Parathyroid adenoma (tissue), 2 donors: Measurements from ENCODE around the gene C3orf33.
A peak's percentile ranks its signal among the peaks of the same experiment; 100 is the strongest.
"Not testable (repeated sequence)": the region's sequence is repeated elsewhere in the genome, so short reads cannot be mapped to it uniquely, and the experiment has no call there.

Experiments used
- H2AFZ ChIP-seq: fragments of 300-600 bp; sonication (generic); one replicate; pipeline ENCODE4 v1.7.0; 2017; ENCODE audit warnings: antibody characterized with exemption, mild to moderate bottlenecking
- H3K27ac ChIP-seq: fragments of 300-600 bp; sonication (generic); one replicate; pipeline ENCODE4 v1.7.0; 2017
- H3K27me3 ChIP-seq: fragments of 300-600 bp; sonication (generic); one replicate; pipeline ENCODE4 v1.7.0; 2017; ENCODE audit warnings: low read length; ENCODE audit not compliant: control insufficient read depth, insufficient read depth
- H3K36me3 ChIP-seq: fragments of 300-600 bp; sonication (generic); one replicate; pipeline ENCODE4 v1.7.0; 2017; ENCODE audit warnings: low read length; ENCODE audit not compliant: control insufficient read depth, insufficient read depth
- H3K4me1 ChIP-seq: fragments of 300-600 bp; sonication (generic); one replicate; pipeline ENCODE4 v1.7.0; 2017; ENCODE audit warnings: control low read depth
- H3K4me2 ChIP-seq: fragments of 300-600 bp; sonication (generic); one replicate; pipeline ENCODE4 v1.7.0; 2017; ENCODE audit warnings: low read length
- H3K4me3 ChIP-seq: fragments of 300-600 bp; sonication (generic); one replicate; pipeline ENCODE4 v1.7.0; 2017; ENCODE audit warnings: low read depth, low read length
- H3K79me2 ChIP-seq: fragments of 300-600 bp; sonication (generic); one replicate; pipeline ENCODE4 v1.7.0; 2017; ENCODE audit warnings: control low read depth
- H3K9ac ChIP-seq: fragments of 300-600 bp; sonication (generic); one replicate; pipeline ENCODE4 v1.7.0; 2017; ENCODE audit warnings: mild to moderate bottlenecking
- H3K9me3 ChIP-seq: fragments of 300-600 bp; sonication (generic); one replicate; pipeline ENCODE4 v1.7.0; 2017; ENCODE audit warnings: low read length; ENCODE audit not compliant: control insufficient read depth
- TF ChIP-seq, protein P1 (sequence below): fragments of 300-600 bp; sonication (generic); IDR thresholded peaks from one replicate; pipeline ENCODE4 v1.7.0; 2017; ENCODE audit warnings: antibody characterized with exemption, mild to moderate bottlenecking
- donor health status: primary hyperparathyroidism.

The C3orf33 gene

DNA sequence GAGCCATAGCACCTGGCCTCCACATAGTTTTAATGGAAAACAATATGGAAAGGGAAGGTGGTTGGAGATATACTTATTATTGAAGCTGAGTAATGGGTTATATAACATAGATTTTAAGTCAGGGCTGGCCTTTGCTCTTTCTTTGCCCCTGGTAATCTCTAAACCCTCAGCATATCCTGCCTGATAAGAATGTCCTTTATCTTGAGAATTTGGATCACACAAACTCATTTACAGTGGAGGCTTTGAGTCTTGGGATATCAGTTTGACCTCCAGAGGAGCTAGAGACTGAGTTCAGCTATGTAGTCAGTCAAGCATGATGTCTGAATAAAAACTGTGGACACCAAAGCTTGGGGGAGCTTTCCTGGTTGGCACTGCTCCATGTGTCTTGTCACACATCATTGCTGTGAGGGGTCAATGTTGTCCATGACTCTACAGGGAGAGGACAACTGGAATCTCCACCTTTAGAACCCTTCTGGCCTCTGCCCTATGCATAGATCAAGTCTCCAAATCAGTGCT lies 9.0 kb upstream of the C3orf33 start:
- Histone ChIP-seq H3K27ac (no peak overlapping the region), H3K9me3 (no peaks in the 10 kb centered on the region), H3K4me3 (no peak overlapping the region), H3K36me3 (no peaks in the 10 kb centered on the region), H3K27me3 (no peaks in the 10 kb centered on the region), H3K4me2 (no peak overlapping the region), H3K4me1 (no peaks in the 10 kb centered on the region), H3K9ac (no peak overlapping the region), H3K79me2 (no peaks in the 10 kb centered on the region), H2AFZ (no peak overlapping the region)
- TF ChIP-seq, protein P1, sequence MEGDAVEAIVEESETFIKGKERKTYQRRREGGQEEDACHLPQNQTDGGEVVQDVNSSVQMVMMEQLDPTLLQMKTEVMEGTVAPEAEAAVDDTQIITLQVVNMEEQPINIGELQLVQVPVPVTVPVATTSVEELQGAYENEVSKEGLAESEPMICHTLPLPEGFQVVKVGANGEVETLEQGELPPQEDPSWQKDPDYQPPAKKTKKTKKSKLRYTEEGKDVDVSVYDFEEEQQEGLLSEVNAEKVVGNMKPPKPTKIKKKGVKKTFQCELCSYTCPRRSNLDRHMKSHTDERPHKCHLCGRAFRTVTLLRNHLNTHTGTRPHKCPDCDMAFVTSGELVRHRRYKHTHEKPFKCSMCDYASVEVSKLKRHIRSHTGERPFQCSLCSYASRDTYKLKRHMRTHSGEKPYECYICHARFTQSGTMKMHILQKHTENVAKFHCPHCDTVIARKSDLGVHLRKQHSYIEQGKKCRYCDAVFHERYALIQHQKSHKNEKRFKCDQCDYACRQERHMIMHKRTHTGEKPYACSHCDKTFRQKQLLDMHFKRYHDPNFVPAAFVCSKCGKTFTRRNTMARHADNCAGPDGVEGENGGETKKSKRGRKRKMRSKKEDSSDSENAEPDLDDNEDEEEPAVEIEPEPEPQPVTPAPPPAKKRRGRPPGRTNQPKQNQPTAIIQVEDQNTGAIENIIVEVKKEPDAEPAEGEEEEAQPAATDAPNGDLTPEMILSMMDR = no peak

DNA sequence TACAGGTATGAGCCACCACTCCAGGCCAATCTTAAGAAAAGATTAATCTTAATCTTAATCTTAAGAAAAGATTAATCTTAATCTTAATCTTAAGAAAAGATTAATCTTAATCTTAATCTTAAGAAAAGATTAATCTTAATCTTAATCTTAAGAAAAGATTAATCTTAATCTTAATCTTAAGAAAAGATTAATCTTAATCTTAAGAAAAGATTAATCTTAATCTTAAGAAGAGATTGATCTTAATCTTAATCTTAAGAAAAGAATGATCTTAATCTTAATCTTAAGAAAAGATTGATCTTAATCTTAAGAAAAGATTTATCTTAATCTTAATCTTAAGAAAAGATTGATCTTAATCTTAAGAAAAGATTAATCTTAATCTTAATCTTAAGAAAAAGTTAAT lies 7.1 kb upstream of the C3orf33 start:
- H3K79me2 ChIP-seq, H3K4me2 ChIP-seq, H3K4me3 ChIP-seq, H3K9ac ChIP-seq, H3K27me3 ChIP-seq, H3K36me3 ChIP-seq, H3K4me1 ChIP-seq, H3K27ac ChIP-seq, H3K9me3 ChIP-seq, H2AFZ ChIP-seq: not testable (repeated sequence)

DNA sequence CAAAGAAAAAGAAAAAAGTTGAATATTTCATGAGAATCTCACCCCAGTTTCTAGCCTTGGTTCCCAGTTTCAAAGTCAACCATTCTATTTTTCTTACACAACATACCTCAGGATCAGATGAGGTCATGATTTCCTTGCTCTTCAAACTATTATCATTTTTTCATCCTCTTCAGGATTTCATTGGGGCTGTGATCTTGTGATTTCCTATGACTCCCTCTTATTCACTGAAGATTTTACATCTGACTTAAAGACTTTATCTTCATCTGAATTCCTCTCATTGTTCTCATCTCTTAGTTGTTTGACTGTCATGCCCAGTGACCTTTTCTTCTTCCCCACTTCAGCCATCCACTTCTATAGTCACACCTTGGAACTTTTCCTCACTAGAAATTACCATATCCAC lies 3.1 kb upstream of the C3orf33 start:
- Histone ChIP-seq H2AFZ (no peak overlapping the region), H3K4me2 (no peak overlapping the region), H3K4me3 (no peak overlapping the region), H3K27me3 (no peaks in the 10 kb centered on the region), H3K9ac (no peak overlapping the region), H3K36me3 (no peaks in the 10 kb centered on the region), H3K9me3 (no peaks in the 10 kb centered on the region), H3K4me1 (peaks cover 3% of the 10 kb centered on the region), H3K79me2 (no peaks in the 10 kb centered on the region), H3K27ac (no peak overlapping the region)
- TF ChIP-seq, protein P1 = no peak

DNA sequence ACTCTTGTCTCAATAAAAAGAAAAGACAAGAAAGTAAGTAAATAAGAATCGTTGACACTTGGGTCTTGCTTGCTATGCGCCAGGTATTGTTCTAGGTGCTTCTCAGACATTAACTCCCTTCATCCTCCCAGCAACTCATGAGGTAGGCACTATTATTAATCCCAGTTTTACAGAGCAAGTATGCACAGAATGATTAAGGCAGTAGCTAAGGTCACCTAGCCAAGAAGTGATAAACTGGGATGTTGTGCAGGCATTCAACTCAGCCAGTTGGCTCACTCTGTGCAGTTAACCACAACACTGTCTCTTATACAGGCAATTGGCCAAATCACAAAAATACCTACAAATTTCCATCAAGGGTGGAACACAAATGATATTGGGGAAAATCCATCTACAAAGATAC lies 1.7 kb upstream of the C3orf33 start:
- H3K27ac ChIP-seq = no peak overlapping the region
- H3K4me3 ChIP-seq = no peak overlapping the region
- no peaks in the 10 kb centered on the region for H3K9me3 ChIP-seq
- no peaks in the 10 kb centered on the region for H3K27me3 ChIP-seq
- H3K4me2 ChIP-seq = no peak overlapping the region
- H3K36me3 ChIP-seq = no peaks in the 10 kb centered on the region
- H3K9ac ChIP-seq = no peak overlapping the region
- TF ChIP-seq, protein P1 = no peak
- H3K4me1 ChIP-seq = peaks cover 3% of the 10 kb centered on the region
- no peak overlapping the region for H2AFZ ChIP-seq
- no peaks in the 10 kb centered on the region for H3K79me2 ChIP-seq

DNA sequence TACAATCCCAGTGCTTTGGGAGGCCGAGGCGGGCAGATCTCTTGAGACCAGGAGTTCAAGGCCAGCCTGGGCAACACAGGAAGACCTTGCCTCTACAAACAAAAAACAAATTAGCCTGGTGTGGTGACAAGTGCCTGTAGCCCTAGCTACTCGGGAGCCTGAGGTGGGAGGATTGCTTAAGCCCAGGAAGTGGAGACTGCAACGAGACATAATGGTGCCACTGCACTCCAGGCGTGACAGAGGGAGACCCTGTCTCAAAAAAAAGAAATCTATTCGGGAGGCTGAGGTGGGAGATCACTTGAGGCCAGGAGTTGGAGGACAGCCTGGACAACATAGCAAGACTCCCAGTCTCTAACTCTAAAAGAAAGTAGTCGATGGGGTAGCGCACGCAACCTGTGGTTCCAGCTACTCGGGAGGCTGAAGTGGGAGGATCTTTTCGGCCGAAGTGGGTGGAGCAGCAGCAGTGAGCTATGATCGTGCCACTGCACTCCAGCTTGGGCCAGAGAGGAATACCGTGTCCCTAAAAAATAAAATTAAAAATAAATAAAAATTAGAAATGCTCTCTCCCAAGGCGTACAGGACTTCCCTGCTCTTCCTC lies 775 bp downstream of the C3orf33 start:
- Histone ChIP-seq H3K36me3 (no peaks in the 10 kb centered on the region), H3K27me3 (no peaks in the 10 kb centered on the region), H3K27ac (no peak overlapping the region), H3K4me3 (peak overlapping the region; percentile 69), H3K79me2 (no peaks in the 10 kb centered on the region), H3K4me1 (peaks cover 3% of the 10 kb centered on the region), H3K9ac (peak overlapping the region; percentile 92), H3K4me2 (peak overlapping the region; percentile 73), H2AFZ (peak overlapping the region; percentile 99), H3K9me3 (no peaks in the 10 kb centered on the region)
- TF ChIP-seq, protein P1 = no peak
